Uterus (tissue), 4 donors: ENCODE measurements around the gene ABHD10. TPM values are rescaled to one million over a fixed set of nuclear protein-coding genes. Genes with fewer than 3 reads are reported as not detected.
A peak's percentile ranks its signal among the peaks of the same experiment; 100 is the strongest.

Source experiments
- DNase-seq, 2 donors: peaks; one replicate each; pipeline ENCODE4 v3.0.0-alpha.2; 2019 to 2020
- H3K27ac ChIP-seq, 2 donors: fragments of 200-600 bp; sonication (generic); 1 replicate in 1 of 2; 2 replicates in 1 of 2; pipeline ENCODE4 v1.5.1; 2016 to 2018
- H3K27me3 ChIP-seq, 2 donors: fragments of 200-600 bp; sonication (generic); one replicate each; pipeline ENCODE4 v1.5.1; 2018 to 2019; ENCODE audit warnings: control low read depth in 1 of 2
- H3K36me3 ChIP-seq, 2 donors: fragments of 200-600 bp; sonication (generic); one replicate each; pipeline ENCODE4 v1.5.1; 2019; ENCODE audit warnings: control low read depth in 1 of 2
- H3K4me1 ChIP-seq, 2 donors: fragments of 200-600 bp; sonication (generic); one replicate each; pipeline ENCODE4 v1.5.1; 2018 to 2019; ENCODE audit warnings: control low read depth in 1 of 2
- H3K4me3 ChIP-seq, 2 donors: fragments of 200-600 bp; sonication (generic); 1 replicate in 1 of 2; 2 replicates in 1 of 2; pipeline ENCODE4 v1.5.1; 2018 to 2019; ENCODE audit warnings: mild to moderate bottlenecking in 1 of 2
- H3K9me3 ChIP-seq, 2 donors: fragments of 200-600 bp; sonication (generic); one replicate each; pipeline ENCODE4 v1.5.1; 2019; ENCODE audit warnings: control low read depth in 1 of 2
- CTCF ChIP-seq, 4 experiments: fragments of 200-600 bp in 2 of 4; fragments of 450-650 bp in 2 of 4; sonication (generic) in 2 of 4; IDR thresholded peaks; one replicate each; pipeline ENCODE4 v1.5.1; 2016 to 2019; ENCODE audit warnings: antibody characterized with exemption in 4 of 4, mild to moderate bottlenecking in 2 of 4, moderate library complexity in 1 of 4
- POLR2A ChIP-seq, 2 donors: fragments of 450-650 bp; IDR thresholded peaks; one replicate each; pipeline ENCODE4 v1.6.1; 2016; ENCODE audit warnings: antibody characterized with exemption in 2 of 2, mild to moderate bottlenecking in 1 of 2, moderate library complexity in 1 of 2
- intact Hi-C: fragments of 100-400 bp; cut with DNase I; formaldehyde crosslinking; loops from one replicate; pipeline ENCODE4 v1.15.1; 2023; ENCODE audit warnings: low total_unique reads
- total RNA-seq, 4 donors: library from RNA; depleted of rRNA in 3 of 4; stranded (reverse); fragments of >200 nt in 3 of 4; gene quantifications; one replicate each; pipeline versions ENCODE4 v1.1.0 to v1.2.4, GENCODE V29; 2014 to 2023
- donor health status: DM: yes; HTN: yes; CAD: no.

ABHD10 gene
- total RNA-seq, result 10 to 100 TPM; 25.6 to 74.1 (median 35.8) TPM

GRCh38 chr3:111978583-111979433, at the start of gene ABHD10:
ABHD10 (plus strand) TSS chr3:111979026; CDS start chr3:111979062, 36 bp downstream.
- DNase-seq, result peak; percentile 96
- Histone ChIP-seq H3K36me3 (no peaks in the 10 kb centered on the region), H3K4me1 (peaks cover 0 to 16% of the 10 kb centered on the region in 2 donors), H3K27me3 (no peaks in the 10 kb centered on the region), H3K9me3 (no peaks in the 10 kb centered on the region), H3K27ac (peak within 1 kb of the TSS; percentile 86 to 91), H3K4me3 (peak within 1 kb of the TSS; percentile 77 to 88)
- intact Hi-C loops, result no loop called here
- TF ChIP-seq POLR2A (IDR thresholded peaks at IDR 0.05), result peak; percentile 87 to 89
- no peak for TF ChIP-seq CTCF (IDR thresholded peaks at IDR 0.05)

GRCh38 chr3:111929484-111929883, 49.3 kb upstream of the ABHD10 start:
- no peaks in the 10 kb centered on the region for H3K36me3 ChIP-seq
- DNase-seq, result no peak
- H3K27ac ChIP-seq, result no peak overlapping the region
- H3K9me3 ChIP-seq, result no peaks in the 10 kb centered on the region
- H3K4me1 ChIP-seq, result no peaks in the 10 kb centered on the region
- intact Hi-C loops, result no loop called here
- H3K4me3 ChIP-seq, result no peak overlapping the region
- TF ChIP-seq CTCF (IDR thresholded peaks at IDR 0.05), result no peak
- TF ChIP-seq POLR2A (IDR thresholded peaks at IDR 0.05), result no peak
- H3K27me3 ChIP-seq, result no peaks in the 10 kb centered on the region

- H3K27me3 ChIP-seq, result no peaks in the 10 kb centered on the region
- no peak overlapping the region for H3K27ac ChIP-seq
- intact Hi-C loops, result no loop called here
- H3K9me3 ChIP-seq, result no peaks in the 10 kb centered on the region
- DNase-seq, result no peak
- TF ChIP-seq CTCF (IDR thresholded peaks at IDR 0.05) (no peak), POLR2A (IDR thresholded peaks at IDR 0.05) (no peak)
- no peak overlapping the region for H3K4me3 ChIP-seq
- no peaks in the 10 kb centered on the region for H3K4me1 ChIP-seq
- H3K36me3 ChIP-seq, result no peaks in the 10 kb centered on the region
Observed at GRCh38 chr3:111932946-111933345, 45.9 kb upstream of the ABHD10 start.

GRCh38 chr3:111936191-111936841, 42.5 kb upstream of the ABHD10 start:
- no peaks in the 10 kb centered on the region for H3K36me3 ChIP-seq
- intact Hi-C loops, result no loop called here
- H3K27me3 ChIP-seq, result no peaks in the 10 kb centered on the region
- DNase-seq, result no peak
- no peaks in the 10 kb centered on the region for H3K9me3 ChIP-seq
- H3K27ac ChIP-seq, result no peak overlapping the region
- no peaks in the 10 kb centered on the region for H3K4me1 ChIP-seq
- TF ChIP-seq POLR2A (IDR thresholded peaks at IDR 0.05), result no peak
- no peak for TF ChIP-seq CTCF (IDR thresholded peaks at IDR 0.05)
- H3K4me3 ChIP-seq, result no peak overlapping the region

- no peaks in the 10 kb centered on the region for H3K36me3 ChIP-seq
- no peaks in the 10 kb centered on the region for H3K9me3 ChIP-seq
- H3K27ac ChIP-seq, result no peak overlapping the region
- DNase-seq, result no peak
- TF ChIP-seq CTCF (IDR thresholded peaks at IDR 0.05) (no peak), POLR2A (IDR thresholded peaks at IDR 0.05) (no peak)
- no peaks in the 10 kb centered on the region for H3K4me1 ChIP-seq
- no peak overlapping the region for H3K4me3 ChIP-seq
- intact Hi-C loops, result no loop called here
- no peaks in the 10 kb centered on the region for H3K27me3 ChIP-seq
Observed at GRCh38 chr3:111936967-111937366, 41.9 kb upstream of the ABHD10 start.
